Thoracic aorta (tissue), 2 donors: Measurements from ENCODE around the gene ALK. TPM values are rescaled to one million over a fixed set of nuclear protein-coding genes. Genes with fewer than 3 reads are reported as not detected.
"Not testable (repeated sequence)": the region's sequence is repeated elsewhere in the genome, so short reads cannot be mapped to it uniquely, and the experiment has no call there.

ENCODE experiments used
- ATAC-seq: fragments of 150-250 bp; one replicate; pipeline ENCODE4 v1.8.0; 2017; ENCODE audit warnings: low read depth; ENCODE audit not compliant: insufficient number of reproducible peaks, low FRiP score
- DNase-seq: peaks from one replicate; pipeline ENCODE4 v3.0.0-alpha.2; 2020; ENCODE audit warnings: low spot score
- H3K27ac ChIP-seq, 2 donors: fragments of 200-600 bp; sonication (generic); 1 replicate in 1 of 2; 2 replicates in 1 of 2; pipeline ENCODE4 v1.5.1; 2016; ENCODE audit warnings: mild to moderate bottlenecking in 2 of 2, moderate library complexity in 2 of 2
- H3K27me3 ChIP-seq: fragments of 200-600 bp; sonication (generic); replicated peaks from 2 replicates; pipeline ENCODE4 v1.6.0; 2016; ENCODE audit warnings: mild to moderate bottlenecking; ENCODE audit not compliant: insufficient read depth
- H3K36me3 ChIP-seq: fragments of 200-600 bp; sonication (generic); one replicate; pipeline ENCODE4 v1.5.1; 2016
- H3K4me1 ChIP-seq, 2 donors: fragments of 200-600 bp; sonication (generic); 1 replicate in 1 of 2; 2 replicates in 1 of 2; pipeline versions ENCODE4 v1.5.1 to v1.6.0; 2016; ENCODE audit warnings: low read depth in 2 of 2, mild to moderate bottlenecking in 1 of 2; ENCODE audit not compliant: control insufficient read depth in 1 of 2
- H3K4me3 ChIP-seq: fragments of 200-600 bp; sonication (generic); 2 replicates; pipeline ENCODE4 v1.5.1; 2016; ENCODE audit warnings: mild to moderate bottlenecking
- H3K9me3 ChIP-seq: fragments of 200-600 bp; sonication (generic); 2 replicates; pipeline ENCODE4 v1.5.1; 2016
- total RNA-seq, 2 donors: library from RNA; depleted of rRNA; stranded (reverse); fragments of >200 nt; gene quantifications; one replicate each; pipeline versions ENCODE4 v1.1.0 to v1.2.3, GENCODE V29; 2016
- TF ChIP-seq, protein P1 (sequence below): fragments of 200-600 bp; sonication (generic); IDR thresholded peaks from one replicate; pipeline ENCODE4 v1.5.1; 2019; ENCODE audit warnings: antibody characterized with exemption

The ALK gene
- total RNA-seq, 2 donors from 2014 or later = 2.0 TPM; not detected in 1

DNA sequence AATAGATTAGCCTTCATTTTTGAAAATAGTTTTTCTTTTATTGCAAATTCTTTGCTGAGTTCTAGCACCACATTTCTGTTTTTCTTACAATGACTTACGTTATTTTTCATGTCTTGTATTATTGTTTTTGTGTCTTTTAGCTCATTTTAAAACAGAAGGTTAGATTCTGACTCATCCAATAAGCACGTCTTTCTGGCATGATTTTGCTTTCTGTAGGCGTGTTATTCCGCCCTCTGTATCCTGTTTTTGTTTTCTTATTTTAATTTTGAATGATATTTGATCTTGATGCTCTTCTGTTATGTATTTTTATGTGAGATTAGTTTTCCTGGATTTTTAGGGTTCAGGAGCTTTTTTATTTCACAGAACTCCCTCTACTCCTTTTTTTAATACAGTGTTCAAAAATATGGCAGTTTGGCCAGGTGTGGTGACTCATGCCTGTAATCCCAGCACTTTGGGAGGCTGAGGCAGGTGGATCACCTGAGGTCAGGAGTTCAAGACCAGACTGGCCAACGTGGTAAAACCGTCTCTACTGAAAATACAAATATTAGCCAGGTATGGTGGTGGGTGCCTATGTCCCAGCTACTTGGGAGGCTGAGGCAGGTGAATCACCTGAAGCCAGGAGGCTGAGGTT lies 661.1 kb downstream of the ALK start:
- no peaks in the 10 kb centered on the region for H3K4me1 ChIP-seq
- H3K27me3 ChIP-seq = no peaks in the 10 kb centered on the region
- H3K4me3 ChIP-seq = no peak overlapping the region
- TF ChIP-seq, protein P1, sequence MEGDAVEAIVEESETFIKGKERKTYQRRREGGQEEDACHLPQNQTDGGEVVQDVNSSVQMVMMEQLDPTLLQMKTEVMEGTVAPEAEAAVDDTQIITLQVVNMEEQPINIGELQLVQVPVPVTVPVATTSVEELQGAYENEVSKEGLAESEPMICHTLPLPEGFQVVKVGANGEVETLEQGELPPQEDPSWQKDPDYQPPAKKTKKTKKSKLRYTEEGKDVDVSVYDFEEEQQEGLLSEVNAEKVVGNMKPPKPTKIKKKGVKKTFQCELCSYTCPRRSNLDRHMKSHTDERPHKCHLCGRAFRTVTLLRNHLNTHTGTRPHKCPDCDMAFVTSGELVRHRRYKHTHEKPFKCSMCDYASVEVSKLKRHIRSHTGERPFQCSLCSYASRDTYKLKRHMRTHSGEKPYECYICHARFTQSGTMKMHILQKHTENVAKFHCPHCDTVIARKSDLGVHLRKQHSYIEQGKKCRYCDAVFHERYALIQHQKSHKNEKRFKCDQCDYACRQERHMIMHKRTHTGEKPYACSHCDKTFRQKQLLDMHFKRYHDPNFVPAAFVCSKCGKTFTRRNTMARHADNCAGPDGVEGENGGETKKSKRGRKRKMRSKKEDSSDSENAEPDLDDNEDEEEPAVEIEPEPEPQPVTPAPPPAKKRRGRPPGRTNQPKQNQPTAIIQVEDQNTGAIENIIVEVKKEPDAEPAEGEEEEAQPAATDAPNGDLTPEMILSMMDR = no peak
- no peak for DNase-seq
- no peak for ATAC-seq
- H3K9me3 ChIP-seq = no peaks in the 10 kb centered on the region
- H3K36me3 ChIP-seq = no peaks in the 10 kb centered on the region
- H3K27ac ChIP-seq = no peak overlapping the region

DNA sequence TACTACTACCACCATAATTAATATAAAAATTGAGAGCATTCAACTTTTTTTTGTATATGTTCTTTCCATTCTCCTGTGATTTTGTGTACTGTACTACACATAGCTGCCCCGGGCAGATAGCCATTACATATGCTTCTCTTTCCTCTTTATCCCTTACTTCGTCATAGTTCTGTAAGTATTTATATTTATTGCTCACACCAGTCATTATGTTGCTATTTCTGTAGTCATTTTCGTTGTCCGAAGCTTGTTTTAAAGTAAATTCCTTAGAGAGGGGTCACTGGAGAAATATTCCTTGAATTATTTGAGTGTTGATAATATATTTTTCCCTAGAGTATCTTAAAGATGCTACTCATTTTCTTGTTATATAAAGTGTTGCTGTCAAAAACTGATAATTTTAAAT lies 662.2 kb downstream of the ALK start:
- no peak overlapping the region for H3K4me3 ChIP-seq
- DNase-seq (no peak), ATAC-seq (no peak)
- TF ChIP-seq, protein P1 = no peak
- H3K27me3 ChIP-seq = no peaks in the 10 kb centered on the region
- no peaks in the 10 kb centered on the region for H3K4me1 ChIP-seq
- H3K36me3 ChIP-seq = no peaks in the 10 kb centered on the region
- H3K9me3 ChIP-seq = no peaks in the 10 kb centered on the region
- no peak overlapping the region for H3K27ac ChIP-seq

DNA sequence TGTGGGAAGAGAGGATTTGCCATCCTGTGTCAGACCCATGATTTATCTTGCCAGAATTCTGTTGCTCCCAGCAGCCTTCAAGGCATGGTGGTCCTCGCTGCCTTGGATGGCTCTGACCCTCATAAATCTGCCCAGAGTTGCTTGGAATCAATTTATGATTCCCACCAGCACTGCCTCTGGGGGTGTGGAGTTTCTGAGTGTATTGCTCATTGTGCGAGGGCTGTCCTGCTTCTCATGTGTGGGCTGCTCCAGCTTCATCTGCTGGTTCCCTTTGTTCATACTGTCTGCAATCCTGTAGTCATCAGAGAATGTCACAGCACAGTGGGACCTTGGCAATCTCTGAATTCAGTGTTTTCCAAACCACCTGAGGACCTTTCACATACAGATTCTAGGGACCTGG lies 666.4 kb downstream of the ALK start:
- TF ChIP-seq, protein P1 = no peak
- Histone ChIP-seq H3K4me1 (no peaks in the 10 kb centered on the region), H3K36me3 (no peaks in the 10 kb centered on the region), H3K4me3 (no peak overlapping the region), H3K27me3 (no peaks in the 10 kb centered on the region), H3K27ac (no peak overlapping the region), H3K9me3 (no peaks in the 10 kb centered on the region)
- DNase-seq = no peak
- ATAC-seq = no peak

DNA sequence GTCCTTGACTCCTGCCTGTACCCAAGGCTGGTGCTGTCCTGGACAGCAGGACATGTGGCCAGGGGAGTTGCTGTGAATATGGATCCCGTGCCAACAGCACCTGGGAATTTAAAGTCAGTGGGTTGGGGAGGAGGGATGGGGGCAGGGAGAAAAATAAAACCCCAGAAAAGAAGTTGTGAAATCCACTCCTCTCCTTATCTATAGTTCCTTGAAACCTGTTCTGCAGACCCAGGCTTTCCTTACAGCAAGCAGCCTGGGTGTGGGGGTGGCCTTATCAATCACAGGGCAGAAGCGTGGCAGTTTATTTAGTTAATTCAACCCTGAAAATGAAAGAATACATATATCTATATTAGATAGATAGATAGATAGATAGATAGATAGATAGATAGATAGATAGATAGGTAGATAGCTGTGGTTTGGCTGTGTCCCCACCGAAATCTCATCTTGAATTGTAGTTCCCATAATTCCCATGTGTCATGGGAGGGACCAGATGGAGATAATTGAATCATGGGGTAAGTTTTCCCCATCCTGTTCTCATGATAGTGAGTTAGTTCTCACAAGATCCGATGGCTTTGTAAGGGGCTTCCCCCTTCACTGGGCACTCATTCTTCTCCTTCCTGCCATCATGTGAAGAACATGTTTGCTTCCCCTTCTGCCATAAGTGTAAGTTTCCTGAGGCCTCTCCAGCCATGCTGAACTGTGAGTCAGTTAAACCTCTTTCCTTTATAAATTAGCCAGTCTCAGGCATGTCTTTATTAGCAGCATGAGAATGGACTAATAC lies 667.7 kb downstream of the ALK start:
- not testable (repeated sequence) for H3K36me3 ChIP-seq, H3K9me3 ChIP-seq, H3K27ac ChIP-seq, H3K4me3 ChIP-seq, ATAC-seq, DNase-seq, H3K4me1 ChIP-seq, H3K27me3 ChIP-seq

DNA sequence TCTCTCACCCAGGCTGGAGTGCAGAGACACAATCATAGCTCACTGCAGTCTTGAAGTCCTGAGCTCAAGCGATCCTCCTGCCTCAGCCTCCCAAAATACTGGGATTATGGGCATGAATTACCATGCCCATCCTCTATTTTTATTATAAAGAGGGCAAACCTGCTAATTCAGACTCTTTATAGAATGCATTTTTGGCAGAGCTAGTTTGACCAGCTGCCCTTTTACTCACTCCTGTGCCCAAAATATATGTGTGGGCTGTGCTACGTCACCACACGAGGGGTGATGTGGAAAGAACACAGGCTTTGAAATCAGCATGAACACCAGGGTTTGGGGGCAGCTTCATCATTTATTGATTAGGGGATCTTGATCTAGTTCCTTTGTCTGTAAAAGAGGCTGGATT lies 668.4 kb downstream of the ALK start:
- Histone ChIP-seq H3K4me1 (no peaks in the 10 kb centered on the region), H3K4me3 (no peak overlapping the region), H3K36me3 (no peaks in the 10 kb centered on the region), H3K27me3 (no peaks in the 10 kb centered on the region), H3K9me3 (no peaks in the 10 kb centered on the region), H3K27ac (no peak overlapping the region)
- TF ChIP-seq, protein P1 = no peak
- ATAC-seq = no peak
- no peak for DNase-seq
